WTC11 (cell line): ENCODE measurements around the gene SH3RF2. TPM values are rescaled to one million over a fixed set of nuclear protein-coding genes. Genes with fewer than 3 reads are reported as not detected.

Experiments used
- ATAC-seq: fragments of 200-7000 bp; cut with Tn5 transposase; 2 replicates; pipeline ENCODE4 v1.10.0; 2021; ENCODE audit warnings: mild to moderate bottlenecking, moderate library complexity
- CTCF ChIA-PET: fragments of 300-600 bp; sonication (Branson Sonifier 250); formaldehyde crosslinking; loops from one replicate; lab custom pipeline; 2021; ENCODE audit warnings: antibody characterized with exemption; lab: Charles Lee
- POLR2A ChIA-PET: fragments of 350-600 bp; sonication (Branson Sonifier 250); formaldehyde crosslinking; loops from one replicate; lab custom pipeline; 2021; ENCODE audit warnings: antibody characterized with exemption; lab: Charles Lee
- DNase-seq: peaks from one replicate; pipeline ENCODE4 v3.0.0; 2021; ENCODE audit warnings: low spot score
- H3K27ac Mint-ChIP-seq: 2 replicates; pipeline ENCODE4 v1.8.0; 2021; ENCODE audit warnings: mixed read lengths
- H3K27me3 Mint-ChIP-seq: 2 replicates; pipeline ENCODE4 v1.8.0; 2021; ENCODE audit warnings: low read depth, mild to moderate bottlenecking, moderate library complexity, mixed read lengths
- H3K36me3 Mint-ChIP-seq: 2 replicates; pipeline ENCODE4 v1.8.0; 2021; ENCODE audit warnings: mixed read lengths
- H3K4me1 Mint-ChIP-seq: 2 replicates; pipeline ENCODE4 v1.8.0; 2022; ENCODE audit warnings: mixed read lengths
- H3K4me3 Mint-ChIP-seq: 2 replicates; pipeline ENCODE4 v1.8.0; 2021; ENCODE audit warnings: mild to moderate bottlenecking, moderate library complexity, mixed read lengths
- H3K9me3 Mint-ChIP-seq: 2 replicates; pipeline ENCODE4 v1.8.0; 2021; ENCODE audit warnings: mixed read lengths
- CBFB ChIP-seq: sonication (generic); formaldehyde crosslinking; IDR thresholded peaks from 2 replicates; pipeline ENCODE4 v1.8.1; 2022; ENCODE audit warnings: mild to moderate bottlenecking, low read depth, missing genetic modification reagents
- EMX1 ChIP-seq: fragments of 250-450 bp; sonication (Bioruptor Pico); IDR thresholded peaks from 2 replicates; pipeline ENCODE4 v1.8.0; 2021; ENCODE audit warnings: mild to moderate bottlenecking
- FOXK1 ChIP-seq: sonication (generic); formaldehyde crosslinking; IDR thresholded peaks from 2 replicates; pipeline ENCODE4 v1.8.0; 2022; ENCODE audit warnings: mild to moderate bottlenecking, moderate library complexity, missing genetic modification reagents
- GRHL2 ChIP-seq: fragments of 250-450 bp; sonication (Bioruptor Pico); IDR thresholded peaks from 2 replicates; pipeline ENCODE4 v1.8.0; 2022; ENCODE audit warnings: mild to moderate bottlenecking, moderate library complexity; ENCODE audit not compliant: insufficient replicate concordance, severe bottlenecking
- HMGA2 ChIP-seq: fragments of 250-450 bp; sonication (Bioruptor Pico); IDR thresholded peaks from 2 replicates; pipeline ENCODE4 v1.4.0; 2021; ENCODE audit warnings: mild to moderate bottlenecking, moderate library complexity
- JAZF1 ChIP-seq: fragments of 250-450 bp; sonication (Bioruptor Pico); IDR thresholded peaks from 2 replicates; pipeline ENCODE4 v1.9.0; 2021; ENCODE audit warnings: moderate library complexity, mild to moderate bottlenecking, inconsistent platforms
- KAT7 ChIP-seq: sonication (generic); formaldehyde crosslinking; IDR thresholded peaks from 2 replicates; pipeline ENCODE4 v1.8.1; 2023; ENCODE audit warnings: missing genetic modification reagents, mild to moderate bottlenecking, borderline replicate concordance
- MXD4 ChIP-seq: fragments of 250-450 bp; sonication (Bioruptor Pico); IDR thresholded peaks from 2 replicates; pipeline ENCODE4 v1.8.0; 2021; ENCODE audit warnings: mild to moderate bottlenecking, moderate library complexity, borderline replicate concordance
- NFATC4 ChIP-seq: fragments of 250-450 bp; sonication (Bioruptor Pico); IDR thresholded peaks from 2 replicates; pipeline ENCODE4 v1.9.0; 2021; ENCODE audit warnings: mild to moderate bottlenecking
- OVOL2 ChIP-seq: fragments of 250-450 bp; sonication (Bioruptor Pico); IDR thresholded peaks from 2 replicates; pipeline ENCODE4 v1.9.0; 2021; ENCODE audit warnings: mild to moderate bottlenecking, borderline replicate concordance
- RORB ChIP-seq: fragments of 250-450 bp; sonication (Bioruptor Pico); IDR thresholded peaks from 2 replicates; pipeline ENCODE4 v1.9.0; 2021; ENCODE audit warnings: mild to moderate bottlenecking
- TEAD4 ChIP-seq: sonication (generic); formaldehyde crosslinking; IDR thresholded peaks from 2 replicates; pipeline ENCODE4 v1.8.0; 2022; ENCODE audit warnings: mild to moderate bottlenecking, missing genetic modification reagents
- TP53 ChIP-seq: sonication (generic); formaldehyde crosslinking; IDR thresholded peaks from 2 replicates; pipeline ENCODE4 v1.8.1; 2023; ENCODE audit warnings: mild to moderate bottlenecking, missing genetic modification reagents
- ZNF416 ChIP-seq: fragments of 250-450 bp; sonication (Bioruptor Pico); IDR thresholded peaks from 2 replicates; pipeline ENCODE4 v1.9.0; 2021; ENCODE audit warnings: mild to moderate bottlenecking, inconsistent platforms
- total RNA-seq: library from RNA; stranded (reverse); gene quantifications from 3 replicates; pipeline ENCODE4 v1.2.3, GENCODE V29; 2021
- TF ChIP-seq, protein P1 (sequence below): fragments of 200-600 bp; IDR thresholded peaks from 2 replicates; pipeline ENCODE4 v1.8.0; 2022; ENCODE audit warnings: antibody characterized with exemption
- TF ChIP-seq, protein P2 (sequence below): fragments of 250-450 bp; sonication (Bioruptor Pico); IDR thresholded peaks from 2 replicates; pipeline ENCODE4 v2.1.2; 2022; ENCODE audit warnings: mild to moderate bottlenecking, moderate library complexity
- TF ChIP-seq, protein P3 (sequence below): sonication (generic); formaldehyde crosslinking; IDR thresholded peaks from 2 replicates; pipeline ENCODE4 v1.8.1; 2023; ENCODE audit warnings: mild to moderate bottlenecking, missing genetic modification reagents, borderline replicate concordance
- TF ChIP-seq, protein P4 (sequence below): sonication (generic); formaldehyde crosslinking; IDR thresholded peaks from 2 replicates; pipeline ENCODE4 v1.8.1; 2022; ENCODE audit warnings: mild to moderate bottlenecking, missing genetic modification reagents, moderate library complexity, borderline replicate concordance
- TF ChIP-seq, protein P5 (sequence below): sonication (generic); formaldehyde crosslinking; IDR thresholded peaks from 2 replicates; pipeline ENCODE4 v1.8.1; 2023; ENCODE audit warnings: mild to moderate bottlenecking, missing genetic modification reagents
- TF ChIP-seq, protein P6 (sequence below): sonication (generic); formaldehyde crosslinking; IDR thresholded peaks from 2 replicates; pipeline ENCODE4 v1.8.0; 2022; ENCODE audit warnings: mild to moderate bottlenecking, missing genetic modification reagents

Gene SH3RF2
- total RNA-seq, 1 experiment from 2014 or later = 0.83 TPM

DNA sequence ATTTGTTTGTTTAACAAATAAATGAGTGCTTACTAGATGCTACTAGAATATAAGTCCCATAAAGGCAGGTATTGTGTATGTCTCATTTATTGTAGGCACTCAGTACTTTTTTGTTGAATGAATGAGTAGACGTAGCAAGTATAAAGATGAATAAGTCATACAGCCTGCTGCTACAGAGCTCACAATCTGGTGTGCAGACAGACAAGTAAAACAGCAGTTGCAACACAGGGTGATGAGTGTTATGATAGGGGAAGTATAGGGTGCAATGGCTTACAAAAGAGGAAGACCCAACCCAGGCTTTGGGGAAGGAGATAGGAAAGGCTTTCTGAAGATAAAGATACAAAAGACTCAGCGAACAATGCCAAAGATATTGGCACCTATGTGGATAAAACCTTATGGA is 47.7 kb downstream of the SH3RF2 start:
- Mint-ChIP-seq H3K27ac (no peak overlapping the region), H3K27me3 (0 out of 2 replicates have a peak, but pooled peaks cover 3% of the 10 kb centered on the region), H3K4me1 (peaks cover 9% of the 10 kb centered on the region), H3K36me3 (no peaks in the 10 kb centered on the region), H3K9me3 (no peaks in the 10 kb centered on the region), H3K4me3 (no peak overlapping the region)
- CTCF ChIA-PET = no interaction called here
- DNase-seq (no peak), ATAC-seq (no peak)
- TF ChIP-seq EMX1 (no peak), TEAD4 (CRISPR knock-in tag) (no peak)
- POLR2A ChIA-PET = no interaction called here

DNA sequence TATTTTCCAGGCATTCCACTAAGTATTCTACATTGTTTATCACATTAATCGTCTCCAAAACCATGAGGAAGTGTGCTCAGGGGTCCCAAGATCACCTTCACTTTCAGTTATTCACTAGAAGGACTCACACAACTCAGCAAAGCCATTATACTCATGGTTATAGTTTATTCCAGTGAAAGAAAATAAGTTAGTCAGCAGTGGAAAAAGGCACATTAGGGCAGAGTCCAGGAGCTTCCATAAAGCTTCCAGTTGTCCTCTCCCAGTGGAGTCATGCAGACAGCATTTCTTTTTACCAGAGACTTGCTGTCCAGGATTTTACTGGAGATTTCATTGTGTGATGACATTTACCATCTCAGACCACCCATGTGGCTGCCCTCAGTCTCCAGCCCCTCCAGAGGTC is 51.5 kb downstream of the SH3RF2 start:
- POLR2A ChIA-PET = no interaction called here
- H3K4me3 Mint-ChIP-seq = no peak overlapping the region

DNA sequence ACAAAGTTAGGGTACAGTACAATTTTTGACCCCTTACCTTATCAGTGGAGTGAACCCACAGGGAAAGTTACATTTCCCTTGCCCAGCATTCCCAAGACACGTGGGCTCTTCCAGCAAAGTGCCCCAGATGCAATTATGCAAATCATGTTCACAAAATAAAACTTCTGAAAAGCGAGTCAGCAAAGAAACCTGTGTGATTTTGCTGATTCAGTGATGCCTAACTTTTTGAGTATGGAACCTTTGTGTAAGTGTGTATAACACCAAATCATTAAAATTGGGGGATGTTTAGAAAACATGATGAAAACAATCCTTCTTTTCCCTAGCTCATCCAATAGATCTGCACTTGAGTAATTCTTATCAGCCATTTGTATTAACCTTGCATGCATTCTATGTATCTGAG is 52.6 kb downstream of the SH3RF2 start:
- H3K4me1 Mint-ChIP-seq = no peaks in the 10 kb centered on the region
- ChIA-PET POLR2A (no interaction called here), CTCF (interaction anchor here (0.9 kb wide), 1 partner anchor 8 kb away, joined by 3 read pairs; no protein-coding TSS in a partner anchor)
- ATAC-seq (no peak), DNase-seq (no peak)
- H3K4me3 Mint-ChIP-seq = no peak overlapping the region
- H3K27me3 Mint-ChIP-seq = peaks cover 3% of the 10 kb centered on the region; the same call in 1 of the 2 replicates
- H3K9me3 Mint-ChIP-seq = peaks cover 14% of the 10 kb centered on the region
- no peak overlapping the region for H3K27ac Mint-ChIP-seq
- peaks cover 17% of the 10 kb centered on the region for H3K36me3 Mint-ChIP-seq
- TF ChIP-seq OVOL2 (CRISPR knock-in tag) (no peak), FOXK1 (no peak), RORB (CRISPR knock-in tag) (no peak), HMGA2 (no peak), CBFB (CRISPR knock-in tag) (no peak), NFATC4 (CRISPR knock-in tag) (no peak), TEAD4 (CRISPR knock-in tag) (no peak)
- TF ChIP-seq, protein P1, sequence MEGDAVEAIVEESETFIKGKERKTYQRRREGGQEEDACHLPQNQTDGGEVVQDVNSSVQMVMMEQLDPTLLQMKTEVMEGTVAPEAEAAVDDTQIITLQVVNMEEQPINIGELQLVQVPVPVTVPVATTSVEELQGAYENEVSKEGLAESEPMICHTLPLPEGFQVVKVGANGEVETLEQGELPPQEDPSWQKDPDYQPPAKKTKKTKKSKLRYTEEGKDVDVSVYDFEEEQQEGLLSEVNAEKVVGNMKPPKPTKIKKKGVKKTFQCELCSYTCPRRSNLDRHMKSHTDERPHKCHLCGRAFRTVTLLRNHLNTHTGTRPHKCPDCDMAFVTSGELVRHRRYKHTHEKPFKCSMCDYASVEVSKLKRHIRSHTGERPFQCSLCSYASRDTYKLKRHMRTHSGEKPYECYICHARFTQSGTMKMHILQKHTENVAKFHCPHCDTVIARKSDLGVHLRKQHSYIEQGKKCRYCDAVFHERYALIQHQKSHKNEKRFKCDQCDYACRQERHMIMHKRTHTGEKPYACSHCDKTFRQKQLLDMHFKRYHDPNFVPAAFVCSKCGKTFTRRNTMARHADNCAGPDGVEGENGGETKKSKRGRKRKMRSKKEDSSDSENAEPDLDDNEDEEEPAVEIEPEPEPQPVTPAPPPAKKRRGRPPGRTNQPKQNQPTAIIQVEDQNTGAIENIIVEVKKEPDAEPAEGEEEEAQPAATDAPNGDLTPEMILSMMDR = no peak
- TF ChIP-seq, protein P2, sequence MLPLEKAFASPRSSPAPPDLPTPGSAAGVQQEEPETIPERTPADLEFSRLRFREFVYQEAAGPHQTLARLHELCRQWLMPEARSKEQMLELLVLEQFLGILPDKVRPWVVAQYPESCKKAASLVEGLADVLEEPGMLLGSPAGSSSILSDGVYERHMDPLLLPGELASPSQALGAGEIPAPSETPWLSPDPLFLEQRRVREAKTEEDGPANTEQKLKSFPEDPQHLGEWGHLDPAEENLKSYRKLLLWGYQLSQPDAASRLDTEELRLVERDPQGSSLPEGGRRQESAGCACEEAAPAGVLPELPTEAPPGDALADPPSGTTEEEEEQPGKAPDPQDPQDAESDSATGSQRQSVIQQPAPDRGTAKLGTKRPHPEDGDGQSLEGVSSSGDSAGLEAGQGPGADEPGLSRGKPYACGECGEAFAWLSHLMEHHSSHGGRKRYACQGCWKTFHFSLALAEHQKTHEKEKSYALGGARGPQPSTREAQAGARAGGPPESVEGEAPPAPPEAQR = no peak

More for the DNA sequence above, 51.5 kb downstream of the SH3RF2 start:
- Mint-ChIP-seq H3K4me1 (no peaks in the 10 kb centered on the region), H3K9me3 (peaks cover 6% of the 10 kb centered on the region), H3K36me3 (peaks cover 6% of the 10 kb centered on the region), H3K27ac (no peak overlapping the region), H3K27me3 (0 out of 2 replicates have a peak, but pooled peaks cover 3% of the 10 kb centered on the region)
- ATAC-seq (no peak), DNase-seq (no peak)
- TF ChIP-seq GRHL2 (CRISPR knock-in tag) = no peak
- no peak for TF ChIP-seq MXD4 (CRISPR knock-in tag)
- TF ChIP-seq, protein P3, sequence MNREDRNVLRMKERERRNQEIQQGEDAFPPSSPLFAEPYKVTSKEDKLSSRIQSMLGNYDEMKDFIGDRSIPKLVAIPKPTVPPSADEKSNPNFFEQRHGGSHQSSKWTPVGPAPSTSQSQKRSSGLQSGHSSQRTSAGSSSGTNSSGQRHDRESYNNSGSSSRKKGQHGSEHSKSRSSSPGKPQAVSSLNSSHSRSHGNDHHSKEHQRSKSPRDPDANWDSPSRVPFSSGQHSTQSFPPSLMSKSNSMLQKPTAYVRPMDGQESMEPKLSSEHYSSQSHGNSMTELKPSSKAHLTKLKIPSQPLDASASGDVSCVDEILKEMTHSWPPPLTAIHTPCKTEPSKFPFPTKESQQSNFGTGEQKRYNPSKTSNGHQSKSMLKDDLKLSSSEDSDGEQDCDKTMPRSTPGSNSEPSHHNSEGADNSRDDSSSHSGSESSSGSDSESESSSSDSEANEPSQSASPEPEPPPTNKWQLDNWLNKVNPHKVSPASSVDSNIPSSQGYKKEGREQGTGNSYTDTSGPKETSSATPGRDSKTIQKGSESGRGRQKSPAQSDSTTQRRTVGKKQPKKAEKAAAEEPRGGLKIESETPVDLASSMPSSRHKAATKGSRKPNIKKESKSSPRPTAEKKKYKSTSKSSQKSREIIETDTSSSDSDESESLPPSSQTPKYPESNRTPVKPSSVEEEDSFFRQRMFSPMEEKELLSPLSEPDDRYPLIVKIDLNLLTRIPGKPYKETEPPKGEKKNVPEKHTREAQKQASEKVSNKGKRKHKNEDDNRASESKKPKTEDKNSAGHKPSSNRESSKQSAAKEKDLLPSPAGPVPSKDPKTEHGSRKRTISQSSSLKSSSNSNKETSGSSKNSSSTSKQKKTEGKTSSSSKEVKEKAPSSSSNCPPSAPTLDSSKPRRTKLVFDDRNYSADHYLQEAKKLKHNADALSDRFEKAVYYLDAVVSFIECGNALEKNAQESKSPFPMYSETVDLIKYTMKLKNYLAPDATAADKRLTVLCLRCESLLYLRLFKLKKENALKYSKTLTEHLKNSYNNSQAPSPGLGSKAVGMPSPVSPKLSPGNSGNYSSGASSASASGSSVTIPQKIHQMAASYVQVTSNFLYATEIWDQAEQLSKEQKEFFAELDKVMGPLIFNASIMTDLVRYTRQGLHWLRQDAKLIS (CRISPR knock-in tag) = no peak
- TF ChIP-seq, protein P4, sequence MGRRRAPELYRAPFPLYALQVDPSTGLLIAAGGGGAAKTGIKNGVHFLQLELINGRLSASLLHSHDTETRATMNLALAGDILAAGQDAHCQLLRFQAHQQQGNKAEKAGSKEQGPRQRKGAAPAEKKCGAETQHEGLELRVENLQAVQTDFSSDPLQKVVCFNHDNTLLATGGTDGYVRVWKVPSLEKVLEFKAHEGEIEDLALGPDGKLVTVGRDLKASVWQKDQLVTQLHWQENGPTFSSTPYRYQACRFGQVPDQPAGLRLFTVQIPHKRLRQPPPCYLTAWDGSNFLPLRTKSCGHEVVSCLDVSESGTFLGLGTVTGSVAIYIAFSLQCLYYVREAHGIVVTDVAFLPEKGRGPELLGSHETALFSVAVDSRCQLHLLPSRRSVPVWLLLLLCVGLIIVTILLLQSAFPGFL (CRISPR knock-in tag) = no peak
- TF ChIP-seq RORB (CRISPR knock-in tag) = no peak
- no peak for TF ChIP-seq JAZF1 (CRISPR knock-in tag)
- TF ChIP-seq, protein P5, sequence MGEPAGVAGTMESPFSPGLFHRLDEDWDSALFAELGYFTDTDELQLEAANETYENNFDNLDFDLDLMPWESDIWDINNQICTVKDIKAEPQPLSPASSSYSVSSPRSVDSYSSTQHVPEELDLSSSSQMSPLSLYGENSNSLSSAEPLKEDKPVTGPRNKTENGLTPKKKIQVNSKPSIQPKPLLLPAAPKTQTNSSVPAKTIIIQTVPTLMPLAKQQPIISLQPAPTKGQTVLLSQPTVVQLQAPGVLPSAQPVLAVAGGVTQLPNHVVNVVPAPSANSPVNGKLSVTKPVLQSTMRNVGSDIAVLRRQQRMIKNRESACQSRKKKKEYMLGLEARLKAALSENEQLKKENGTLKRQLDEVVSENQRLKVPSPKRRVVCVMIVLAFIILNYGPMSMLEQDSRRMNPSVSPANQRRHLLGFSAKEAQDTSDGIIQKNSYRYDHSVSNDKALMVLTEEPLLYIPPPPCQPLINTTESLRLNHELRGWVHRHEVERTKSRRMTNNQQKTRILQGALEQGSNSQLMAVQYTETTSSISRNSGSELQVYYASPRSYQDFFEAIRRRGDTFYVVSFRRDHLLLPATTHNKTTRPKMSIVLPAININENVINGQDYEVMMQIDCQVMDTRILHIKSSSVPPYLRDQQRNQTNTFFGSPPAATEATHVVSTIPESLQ (CRISPR knock-in tag) = no peak
- TF ChIP-seq, protein P6, sequence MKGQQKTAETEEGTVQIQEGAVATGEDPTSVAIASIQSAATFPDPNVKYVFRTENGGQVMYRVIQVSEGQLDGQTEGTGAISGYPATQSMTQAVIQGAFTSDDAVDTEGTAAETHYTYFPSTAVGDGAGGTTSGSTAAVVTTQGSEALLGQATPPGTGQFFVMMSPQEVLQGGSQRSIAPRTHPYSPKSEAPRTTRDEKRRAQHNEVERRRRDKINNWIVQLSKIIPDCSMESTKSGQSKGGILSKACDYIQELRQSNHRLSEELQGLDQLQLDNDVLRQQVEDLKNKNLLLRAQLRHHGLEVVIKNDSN = no peak
- no peak for TF ChIP-seq TP53
- no peak for TF ChIP-seq ZNF416 (CRISPR knock-in tag)
- no peak for TF ChIP-seq KAT7 (CRISPR knock-in tag)
- CTCF ChIA-PET = no interaction called here
